ENCODE results near the gene TECPR2. TPM values are rescaled to one million over a fixed set of nuclear protein-coding genes. Genes with fewer than 3 reads are reported as not detected.

TECPR2 gene
- total RNA-seq, 1 donor from 2014 or later: 26.9 TPM

- H3K36me3 Mint-ChIP-seq (ENCODE audit: unreplicated experiment): peaks cover 41% of the 10 kb centered on the region
- peaks cover 14% of the 10 kb centered on the region for H3K9me3 Mint-ChIP-seq (ENCODE audit: unreplicated experiment)
- H3K4me3 Mint-ChIP-seq (ENCODE audit: unreplicated experiment): no peak overlapping the region
- DNase-seq (ENCODE audit: extremely low spot score, unreplicated experiment): no peak
- no peak overlapping the region for H3K27ac Mint-ChIP-seq (ENCODE audit: unreplicated experiment)
- no peaks in the 10 kb centered on the region for H3K4me1 Mint-ChIP-seq (ENCODE audit: unreplicated experiment)
- H3K27me3 Mint-ChIP-seq (ENCODE audit: unreplicated experiment): no peaks in the 10 kb centered on the region
- TF ChIP-seq CTCF (IDR thresholded peaks at IDR 0.05): no peak
Observed at GRCh38 chr14:102396521-102396920, 33.8 kb downstream of the TECPR2 start.

GRCh38 chr14:102403028-102403427 lies 40.3 kb downstream of the TECPR2 start:
- TF ChIP-seq CTCF (IDR thresholded peaks at IDR 0.05): no peak
- H3K27me3 Mint-ChIP-seq (ENCODE audit: unreplicated experiment): no peaks in the 10 kb centered on the region
- peaks cover 22% of the 10 kb centered on the region for H3K9me3 Mint-ChIP-seq (ENCODE audit: unreplicated experiment)
- no peak overlapping the region for H3K4me3 Mint-ChIP-seq (ENCODE audit: unreplicated experiment)
- H3K4me1 Mint-ChIP-seq (ENCODE audit: unreplicated experiment): no peaks in the 10 kb centered on the region
- peaks cover 43% of the 10 kb centered on the region for H3K36me3 Mint-ChIP-seq (ENCODE audit: unreplicated experiment)
- no peak overlapping the region for H3K27ac Mint-ChIP-seq (ENCODE audit: unreplicated experiment)
- DNase-seq (ENCODE audit: extremely low spot score, unreplicated experiment): no peak

GRCh38 chr14:102407258-102407657 lies 44.5 kb downstream of the TECPR2 start:
- H3K9me3 Mint-ChIP-seq (ENCODE audit: unreplicated experiment): peaks cover 15% of the 10 kb centered on the region
- H3K27ac Mint-ChIP-seq (ENCODE audit: unreplicated experiment): no peak overlapping the region
- peaks cover 37% of the 10 kb centered on the region for H3K36me3 Mint-ChIP-seq (ENCODE audit: unreplicated experiment)
- no peaks in the 10 kb centered on the region for H3K4me1 Mint-ChIP-seq (ENCODE audit: unreplicated experiment)
- no peak for DNase-seq (ENCODE audit: extremely low spot score, unreplicated experiment)
- no peak overlapping the region for H3K4me3 Mint-ChIP-seq (ENCODE audit: unreplicated experiment)
- no peak for TF ChIP-seq CTCF (IDR thresholded peaks at IDR 0.05)
- H3K27me3 Mint-ChIP-seq (ENCODE audit: unreplicated experiment): no peaks in the 10 kb centered on the region

- peaks cover 23% of the 10 kb centered on the region for H3K36me3 Mint-ChIP-seq (ENCODE audit: unreplicated experiment)
- H3K4me1 Mint-ChIP-seq (ENCODE audit: unreplicated experiment): no peaks in the 10 kb centered on the region
- no peak overlapping the region for H3K4me3 Mint-ChIP-seq (ENCODE audit: unreplicated experiment)
- no peak overlapping the region for H3K27ac Mint-ChIP-seq (ENCODE audit: unreplicated experiment)
- no peaks in the 10 kb centered on the region for H3K9me3 Mint-ChIP-seq (ENCODE audit: unreplicated experiment)
- TF ChIP-seq CTCF (IDR thresholded peaks at IDR 0.05): no peak
- H3K27me3 Mint-ChIP-seq (ENCODE audit: unreplicated experiment): no peaks in the 10 kb centered on the region
- DNase-seq (ENCODE audit: extremely low spot score, unreplicated experiment): peak; percentile 42
Observed at GRCh38 chr14:102408724-102409123, 46.0 kb downstream of the TECPR2 start.

- no peaks in the 10 kb centered on the region for H3K9me3 Mint-ChIP-seq (ENCODE audit: unreplicated experiment)
- no peak for DNase-seq (ENCODE audit: extremely low spot score, unreplicated experiment)
- peaks cover 17% of the 10 kb centered on the region for H3K36me3 Mint-ChIP-seq (ENCODE audit: unreplicated experiment)
- no peak for TF ChIP-seq CTCF (IDR thresholded peaks at IDR 0.05)
- H3K27me3 Mint-ChIP-seq (ENCODE audit: unreplicated experiment): no peaks in the 10 kb centered on the region
- H3K27ac Mint-ChIP-seq (ENCODE audit: unreplicated experiment): no peak overlapping the region
- H3K4me3 Mint-ChIP-seq (ENCODE audit: unreplicated experiment): no peak overlapping the region
- no peaks in the 10 kb centered on the region for H3K4me1 Mint-ChIP-seq (ENCODE audit: unreplicated experiment)
Observed at GRCh38 chr14:102415671-102416070, 52.9 kb downstream of the TECPR2 start.

Data from osteocyte (in vitro differentiated cells).